ENCODE data around the gene PCF11. TPM values are rescaled to one million over a fixed set of nuclear protein-coding genes. Genes with fewer than 3 reads are reported as not detected.

PCF11 gene
- total and polyA plus RNA-seq, 2 of the 13 experiments (the other 11 are each of a cell fraction or from before 2014, with no cell fraction given), result 40.3 to 47.7 TPM

GRCh38 chr11:83156996-83157593, at the start of gene PCF11 (continued):
- TF ChIP-seq ZBTB39 (CRISPR knock-in tag; IDR thresholded peaks at IDR 0.05), result no peak
- no peak for TF ChIP-seq RCOR2 (CRISPR knock-in tag; IDR thresholded peaks at IDR 0.05)
- TF ChIP-seq ZNF616 (CRISPR knock-in tag; IDR thresholded peaks at IDR 0.05; ENCODE audit: low read depth), result peak; percentile 42; the same call in 1 of the 2 replicates
- no peak for TF ChIP-seq ZNF512B (CRISPR knock-in tag; IDR thresholded peaks at IDR 0.05; ENCODE audit: borderline replicate concordance)
- TF ChIP-seq RERE (CRISPR knock-in tag; IDR thresholded peaks at IDR 0.05; ENCODE audit: low read depth), result no peak
- no peak for TF ChIP-seq KAT2B (IDR thresholded peaks at IDR 0.05; ENCODE audit: borderline replicate concordance, low read depth, low read length)
- no peak for TF ChIP-seq TAF15 (IDR thresholded peaks at IDR 0.05; ENCODE audit: low read depth, low read length, poor library complexity, severe bottlenecking)
- TF ChIP-seq ZFP90 (CRISPR knock-in tag; IDR thresholded peaks at IDR 0.05; ENCODE audit: borderline replicate concordance), result 0 out of 2 replicates have a peak, but pooled peaks have one; percentile 23
- peak; percentile 64; the same call in 1 of the 2 replicates for TF ChIP-seq HBP1 (CRISPR knock-in tag; IDR thresholded peaks at IDR 0.05; ENCODE audit: low read depth)
- TF ChIP-seq KDM5B (CRISPR knock-in tag; IDR thresholded peaks at IDR 0.05; ENCODE audit: borderline replicate concordance), result no peak
